Astrocyte (in vitro differentiated cells and primary cell): ENCODE measurements around the gene LAMA3.

Experiments used
- EZH2 ChIP-seq: IDR thresholded peaks from 2 replicates; pipeline ENCODE4 v1.6.1; 2012; ENCODE audit warnings: mild to moderate bottlenecking, low read length, inconsistent platforms; ENCODE audit not compliant: insufficient read depth
- TF ChIP-seq, protein P1 (sequence below): IDR thresholded peaks from 2 replicates; pipeline ENCODE4 v1.5.1; 2011; ENCODE audit warnings: low read depth, mild to moderate bottlenecking, inconsistent platforms, low read length, moderate library complexity; ENCODE audit not compliant: insufficient read depth

- TF ChIP-seq, protein P1, sequence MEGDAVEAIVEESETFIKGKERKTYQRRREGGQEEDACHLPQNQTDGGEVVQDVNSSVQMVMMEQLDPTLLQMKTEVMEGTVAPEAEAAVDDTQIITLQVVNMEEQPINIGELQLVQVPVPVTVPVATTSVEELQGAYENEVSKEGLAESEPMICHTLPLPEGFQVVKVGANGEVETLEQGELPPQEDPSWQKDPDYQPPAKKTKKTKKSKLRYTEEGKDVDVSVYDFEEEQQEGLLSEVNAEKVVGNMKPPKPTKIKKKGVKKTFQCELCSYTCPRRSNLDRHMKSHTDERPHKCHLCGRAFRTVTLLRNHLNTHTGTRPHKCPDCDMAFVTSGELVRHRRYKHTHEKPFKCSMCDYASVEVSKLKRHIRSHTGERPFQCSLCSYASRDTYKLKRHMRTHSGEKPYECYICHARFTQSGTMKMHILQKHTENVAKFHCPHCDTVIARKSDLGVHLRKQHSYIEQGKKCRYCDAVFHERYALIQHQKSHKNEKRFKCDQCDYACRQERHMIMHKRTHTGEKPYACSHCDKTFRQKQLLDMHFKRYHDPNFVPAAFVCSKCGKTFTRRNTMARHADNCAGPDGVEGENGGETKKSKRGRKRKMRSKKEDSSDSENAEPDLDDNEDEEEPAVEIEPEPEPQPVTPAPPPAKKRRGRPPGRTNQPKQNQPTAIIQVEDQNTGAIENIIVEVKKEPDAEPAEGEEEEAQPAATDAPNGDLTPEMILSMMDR: no peak
- no peak for TF ChIP-seq EZH2
Observed at GRCh38 chr18:23897733-23898132, 208.5 kb downstream of the LAMA3 start.
